SKM-1 treated with dmso at 0.1 percent for 144 hours (cell line): ENCODE measurements around the gene LEFTY2.
"Not testable (repeated sequence)": the region's sequence is repeated elsewhere in the genome, so short reads cannot be mapped to it uniquely, and the experiment has no call there.

Source experiments
- DNase-seq: peaks from one replicate; lab custom pipeline; 2025; ENCODE audit not compliant: unreplicated experiment; lab: John Stamatoyannopoulos, UW

Gene LEFTY2

DNA sequence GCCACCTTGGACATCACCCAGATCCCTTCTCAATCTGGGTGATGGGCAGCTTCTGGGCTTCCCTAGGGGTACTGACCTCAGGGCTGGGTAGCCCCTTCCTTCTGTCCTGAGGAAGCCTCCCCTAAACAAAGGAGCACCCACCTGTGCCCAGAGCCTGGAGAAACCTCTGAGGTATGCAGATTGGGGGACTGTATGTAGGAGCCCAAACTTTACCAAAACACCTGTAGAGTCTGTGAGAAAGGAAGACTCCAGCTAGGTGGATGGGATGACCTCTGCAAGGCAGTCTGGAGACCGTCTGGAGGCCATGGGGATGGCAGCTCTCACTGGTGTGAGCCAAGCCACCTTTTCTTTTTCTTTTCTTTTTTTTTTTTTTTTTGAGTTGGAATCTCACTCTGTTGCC, 13.7 kb upstream of the LEFTY2 start:
- no peak for DNase-seq

DNA sequence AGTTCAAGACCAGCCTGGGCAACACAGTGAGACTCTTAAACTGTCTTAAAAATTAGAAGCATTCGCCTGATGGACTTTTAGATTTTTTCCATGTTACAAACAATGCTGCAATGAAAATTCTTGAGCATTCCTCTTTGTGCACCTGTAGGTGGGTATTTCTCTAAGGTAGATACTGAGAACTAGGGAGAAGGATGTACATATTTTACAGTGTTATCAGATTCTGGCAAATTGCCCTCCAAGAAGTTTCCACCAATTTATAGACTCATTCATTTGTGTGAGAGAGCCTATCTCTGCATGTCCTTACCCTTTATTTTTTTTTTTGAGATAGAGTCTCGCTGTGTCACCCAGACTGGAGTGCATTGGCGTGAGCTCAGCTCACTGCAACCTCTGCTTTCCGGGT, 12.3 kb upstream of the LEFTY2 start:
- DNase-seq: no peak

DNA sequence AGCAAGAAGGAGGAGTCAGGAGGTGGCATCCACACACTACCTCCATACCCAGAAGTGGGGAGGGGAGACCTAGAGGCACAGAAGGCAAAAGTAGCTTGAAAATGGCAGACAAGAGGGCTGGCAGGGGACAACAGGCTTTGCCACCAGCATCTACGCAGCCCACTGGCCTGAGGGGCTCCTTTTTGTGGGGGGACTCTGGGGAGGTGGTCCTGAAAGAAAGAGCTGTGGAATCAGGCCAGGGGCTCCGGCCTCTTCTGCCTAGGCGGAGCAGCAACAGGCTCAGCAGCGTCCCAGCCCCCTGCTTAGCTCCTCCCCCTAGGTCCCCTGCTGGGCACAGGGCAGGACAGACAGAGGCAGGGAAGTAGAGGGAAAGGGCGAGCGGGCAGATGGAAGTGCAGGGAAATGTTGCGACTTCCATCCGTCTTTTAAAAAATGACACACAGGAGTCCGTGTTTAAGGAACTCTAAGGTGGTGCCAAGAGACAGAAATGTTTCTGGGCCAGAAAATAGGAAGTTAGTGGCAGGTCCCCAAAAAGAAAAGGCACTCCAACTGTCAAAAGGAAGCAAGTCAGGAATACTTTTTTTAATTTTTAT, 10.0 kb upstream of the LEFTY2 start:
- DNase-seq: peak; percentile 45

DNA sequence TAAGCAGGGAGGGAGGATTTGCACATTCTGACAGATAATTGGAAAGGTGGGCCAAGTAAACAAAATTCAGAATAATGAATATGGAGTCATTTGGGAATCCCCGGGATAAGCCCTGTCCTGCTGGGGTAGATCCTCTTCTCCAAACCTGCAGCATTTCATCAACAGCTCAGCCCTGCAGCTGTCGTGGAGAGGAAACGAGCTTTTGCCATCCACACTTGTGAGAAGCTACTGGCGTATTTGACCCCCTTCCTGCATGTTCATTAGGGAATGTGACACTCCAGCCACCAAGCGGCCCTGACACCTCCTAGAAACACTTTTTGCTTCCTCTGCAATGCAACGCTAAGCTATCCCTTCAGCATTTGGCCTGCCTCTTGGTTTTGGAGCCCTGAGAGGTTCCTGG, 8.0 kb upstream of the LEFTY2 start:
- no peak for DNase-seq

DNA sequence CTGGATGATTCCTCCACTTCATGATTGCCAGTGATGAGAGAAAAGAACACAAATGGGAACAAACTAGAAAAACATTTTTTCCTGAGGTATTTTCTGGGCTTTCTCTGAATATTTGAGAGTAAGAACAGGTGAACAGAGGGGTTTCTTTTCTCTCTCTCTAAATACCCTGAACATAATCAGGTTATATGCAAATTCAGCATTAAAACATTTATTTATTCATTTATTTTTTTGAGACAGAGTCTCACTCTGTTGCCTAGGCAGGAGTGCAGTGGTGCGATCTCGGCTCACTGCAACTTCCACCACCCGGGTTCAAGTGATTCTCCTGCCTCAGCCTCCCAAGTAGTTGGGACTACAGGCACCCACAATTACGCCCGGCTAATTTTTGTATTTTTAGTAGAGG, 5.8 kb upstream of the LEFTY2 start:
- no peak for DNase-seq

DNA sequence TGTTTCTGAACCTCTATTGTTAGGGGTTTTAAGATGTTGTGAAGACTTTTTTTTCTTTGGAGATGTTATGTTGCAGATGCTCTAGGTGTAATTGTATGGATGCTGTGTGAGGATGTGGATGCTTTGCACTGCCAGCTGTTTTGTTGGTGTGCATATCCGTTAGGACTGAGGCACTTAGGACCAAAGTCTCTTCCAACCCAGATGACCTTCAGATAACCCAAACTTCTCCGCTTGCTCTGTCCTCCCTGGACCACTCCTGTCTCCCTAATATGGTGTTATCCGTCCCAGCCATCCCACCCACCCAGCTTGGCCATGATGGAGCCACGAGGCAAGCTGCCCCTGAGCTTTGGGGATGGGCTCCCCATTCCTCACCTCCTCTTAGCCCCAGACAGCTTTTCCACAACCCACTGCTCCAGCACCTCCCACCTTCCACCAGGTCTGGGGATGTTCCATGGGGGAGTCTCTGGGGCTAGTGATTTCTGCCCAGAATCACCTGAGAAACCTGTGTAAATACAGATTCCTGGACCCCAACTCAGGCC, 5.1 kb upstream of the LEFTY2 start:
- no peak for DNase-seq

DNA sequence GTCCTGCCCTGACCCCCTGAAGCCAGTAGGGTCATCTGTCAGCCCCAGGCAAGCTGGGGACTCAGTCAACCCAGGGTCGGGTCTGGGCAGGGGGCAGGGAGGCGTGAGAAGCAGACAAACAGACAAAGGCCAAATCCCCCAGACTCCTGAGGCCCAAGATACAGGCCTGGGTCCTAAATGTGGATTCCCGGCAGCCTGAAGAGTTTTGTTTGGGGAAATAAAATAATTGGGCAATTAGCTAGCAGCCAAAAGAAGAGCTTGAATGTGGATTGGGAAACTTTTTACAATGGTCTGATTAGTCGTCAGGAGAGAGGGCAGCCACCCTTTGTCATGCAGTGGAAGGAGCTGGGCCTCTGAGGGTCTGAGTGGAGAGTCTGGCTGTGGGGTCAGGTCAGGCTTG, 4.5 kb upstream of the LEFTY2 start:
- no peak for DNase-seq

DNA sequence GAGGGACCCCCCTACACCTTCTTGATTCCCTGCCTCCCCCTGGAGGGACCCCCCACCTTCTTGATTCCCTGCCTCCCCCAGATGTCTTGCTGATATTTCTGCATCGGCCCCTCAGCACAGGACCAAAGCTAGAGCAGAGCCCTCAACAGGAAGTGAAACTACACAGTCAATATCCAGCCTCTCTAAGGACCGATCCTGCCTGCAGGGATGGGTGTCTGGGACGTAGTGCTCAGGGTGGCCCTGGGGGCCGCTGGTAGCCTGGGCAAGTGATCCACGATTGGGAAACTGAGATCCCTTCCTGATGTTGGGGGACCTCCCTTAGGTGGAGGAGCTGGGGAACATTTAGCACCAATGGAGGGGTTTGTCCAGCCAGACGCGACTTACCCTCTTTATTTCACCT, 3.9 kb upstream of the LEFTY2 start:
- peak; percentile 59 for DNase-seq

DNA sequence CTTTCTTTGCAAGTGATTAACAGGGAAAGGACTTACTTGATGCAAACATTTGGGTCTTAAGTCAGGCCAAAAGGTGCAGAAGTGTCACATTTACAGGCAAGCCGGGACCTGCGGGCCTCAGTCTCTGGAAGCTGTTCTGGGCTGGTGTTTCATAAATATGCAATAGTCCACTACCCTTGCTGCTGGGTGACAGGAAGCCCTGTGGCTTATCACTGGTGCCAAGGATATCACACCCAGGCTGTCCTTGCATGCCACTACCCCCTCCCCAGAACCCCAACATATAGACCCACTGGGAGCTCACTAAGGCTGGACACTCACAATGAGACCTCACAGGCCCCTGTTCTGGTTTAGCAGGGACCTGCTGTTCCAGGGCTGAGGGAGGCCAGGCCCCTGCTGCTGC, 3.4 kb upstream of the LEFTY2 start:
- DNase-seq: no peak

DNA sequence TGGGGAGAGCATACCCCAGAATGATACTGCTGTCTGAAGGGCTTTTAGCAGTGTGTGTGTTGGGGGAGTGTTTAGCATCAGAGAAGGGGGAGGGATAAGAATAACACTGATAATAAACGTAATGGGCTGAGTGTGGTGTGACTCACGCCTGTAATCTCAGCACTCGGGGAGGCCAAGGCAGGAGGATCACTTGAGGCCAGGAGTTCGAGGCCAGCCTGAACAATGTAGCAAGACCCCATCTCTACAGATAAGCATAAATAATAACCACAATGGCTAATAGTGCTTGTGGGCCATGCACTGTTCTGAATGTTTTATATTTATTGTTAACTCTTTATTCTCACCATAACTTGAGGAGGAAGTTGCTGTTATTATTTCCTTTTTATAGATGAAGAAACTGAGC, 2.6 kb upstream of the LEFTY2 start:
- no peak for DNase-seq

DNA sequence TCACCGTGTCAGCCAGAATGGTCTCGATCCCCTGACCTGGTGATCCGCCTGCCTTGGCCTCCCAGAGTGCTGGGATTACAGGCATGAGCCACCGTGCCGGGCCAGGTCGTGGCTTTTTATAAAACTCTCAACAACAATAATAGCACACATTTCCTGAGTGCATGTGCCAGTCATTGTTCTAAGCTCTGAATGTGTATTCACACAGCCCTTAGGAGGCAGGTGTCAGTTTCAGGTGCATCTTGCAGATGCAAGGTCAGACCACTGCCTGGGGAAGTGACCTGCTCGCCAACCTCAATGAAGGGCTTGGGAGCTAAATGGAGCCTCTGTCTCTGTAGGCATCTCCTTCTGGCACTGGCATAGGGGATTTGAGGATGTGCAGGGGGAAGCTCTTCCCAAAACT, 1.6 kb upstream of the LEFTY2 start:
- DNase-seq: no peak

DNA sequence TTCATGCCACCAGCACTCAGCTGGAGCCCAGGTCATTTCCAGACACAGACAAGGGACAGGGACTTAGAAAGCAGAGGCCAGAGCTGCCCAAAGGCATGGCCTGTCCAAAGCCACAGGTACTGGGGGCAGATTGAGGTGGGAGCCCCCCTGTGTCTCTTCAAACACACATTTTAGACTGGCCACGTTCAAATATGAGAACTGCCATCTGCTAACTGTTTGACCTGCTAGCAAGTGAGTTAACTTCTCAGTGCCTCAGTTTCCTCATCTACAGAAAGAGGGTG, 862 bp upstream of the LEFTY2 start:
- DNase-seq: no peak

DNA sequence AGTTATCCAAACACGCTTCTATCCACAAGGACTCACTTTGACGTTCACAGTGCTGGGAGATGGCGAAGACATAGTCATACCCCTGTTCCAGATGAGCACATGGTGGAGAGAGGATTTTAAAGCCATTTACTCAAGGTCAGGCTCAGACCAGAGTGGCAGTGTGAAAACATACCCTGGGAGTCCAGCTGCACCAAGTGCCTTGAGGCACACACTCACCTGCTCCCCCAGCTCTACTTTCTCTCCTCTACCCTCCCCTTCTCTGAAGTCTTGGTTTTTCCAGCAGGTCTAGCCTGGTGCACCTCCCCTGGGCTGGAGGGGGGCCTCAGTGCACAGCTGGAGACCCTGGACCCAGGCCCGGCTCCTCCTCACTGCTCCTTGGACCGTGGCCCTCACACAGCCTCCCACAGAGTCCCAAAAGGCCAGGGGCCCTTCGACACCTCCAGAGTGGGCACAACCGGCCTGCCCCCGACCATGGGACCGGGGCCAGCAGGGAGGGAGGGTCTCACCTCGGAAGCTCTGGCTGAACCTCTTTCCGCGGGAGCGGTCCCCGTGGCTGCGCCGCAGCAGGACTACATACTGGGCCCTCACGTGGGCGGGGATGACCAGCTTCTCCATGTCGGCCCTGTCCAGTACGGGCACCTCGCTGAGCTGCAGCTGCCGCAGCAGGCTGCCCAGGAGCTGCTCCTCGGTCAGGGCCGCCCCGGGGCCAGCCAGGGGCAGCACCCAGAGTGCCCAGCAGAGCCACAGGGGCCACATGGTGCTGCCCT, 452 bp downstream of the LEFTY2 start:
- no peak for DNase-seq

DNA sequence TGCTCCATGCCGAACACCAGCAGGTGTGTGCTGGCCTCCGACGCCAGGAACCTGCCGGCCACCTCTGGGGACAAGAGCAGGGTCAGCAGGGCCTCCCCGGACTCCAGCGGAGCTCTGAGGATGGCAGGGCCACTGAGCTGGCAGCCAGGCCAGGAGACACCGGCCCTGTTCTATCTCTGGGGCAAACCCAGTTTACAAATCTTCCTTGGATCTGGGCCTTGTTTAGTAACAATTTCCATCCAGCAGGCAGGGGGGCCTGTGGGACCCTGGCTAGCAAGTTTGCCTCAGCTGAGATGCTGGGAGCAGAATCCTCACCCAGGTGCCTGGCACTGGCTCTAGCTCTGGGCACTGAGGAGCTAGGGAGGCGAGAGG, 1.1 kb downstream of the LEFTY2 start:
- not testable (repeated sequence) for DNase-seq

DNA sequence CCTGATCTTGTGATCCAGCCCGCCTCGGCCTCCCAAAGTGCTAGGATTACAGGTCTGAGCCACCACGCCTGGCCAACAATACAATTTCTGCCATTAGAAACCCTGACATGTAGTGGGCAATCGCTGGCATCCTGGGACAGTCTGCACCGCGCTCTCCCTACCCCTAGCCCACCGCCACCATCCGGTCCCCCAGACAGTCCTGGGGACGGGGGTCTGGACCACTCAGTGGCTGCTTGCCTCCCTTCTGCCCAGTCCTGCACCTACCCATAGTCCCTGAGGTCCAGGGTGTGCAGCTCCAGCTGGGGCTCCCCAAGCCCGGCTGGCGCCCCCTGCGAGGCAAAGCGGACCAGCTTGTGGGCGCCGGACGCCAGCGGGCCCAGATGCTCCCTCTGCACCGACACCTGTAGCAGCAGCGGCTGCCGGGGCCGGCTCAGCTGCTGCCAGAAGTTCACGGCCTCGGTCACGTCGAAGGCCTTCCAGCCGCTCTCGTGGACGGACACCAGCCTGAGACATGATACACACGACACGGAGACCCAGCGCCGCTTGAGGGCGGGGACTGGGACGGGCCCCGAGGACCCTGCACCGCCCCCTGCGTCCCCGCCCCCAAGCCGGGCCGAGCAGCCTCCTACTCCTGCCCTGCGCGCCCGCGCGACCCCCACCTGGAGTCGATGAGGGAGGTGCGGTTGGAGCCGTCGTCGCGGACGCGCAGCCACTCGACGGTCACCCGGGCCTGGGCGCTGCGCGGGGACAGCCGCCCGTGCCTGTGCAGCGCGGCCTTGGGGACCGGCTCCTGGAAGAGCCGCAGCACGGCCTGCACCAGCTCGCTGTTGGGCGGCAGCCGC, 1.7 kb downstream of the LEFTY2 start:
- not testable (repeated sequence) for DNase-seq

DNA sequence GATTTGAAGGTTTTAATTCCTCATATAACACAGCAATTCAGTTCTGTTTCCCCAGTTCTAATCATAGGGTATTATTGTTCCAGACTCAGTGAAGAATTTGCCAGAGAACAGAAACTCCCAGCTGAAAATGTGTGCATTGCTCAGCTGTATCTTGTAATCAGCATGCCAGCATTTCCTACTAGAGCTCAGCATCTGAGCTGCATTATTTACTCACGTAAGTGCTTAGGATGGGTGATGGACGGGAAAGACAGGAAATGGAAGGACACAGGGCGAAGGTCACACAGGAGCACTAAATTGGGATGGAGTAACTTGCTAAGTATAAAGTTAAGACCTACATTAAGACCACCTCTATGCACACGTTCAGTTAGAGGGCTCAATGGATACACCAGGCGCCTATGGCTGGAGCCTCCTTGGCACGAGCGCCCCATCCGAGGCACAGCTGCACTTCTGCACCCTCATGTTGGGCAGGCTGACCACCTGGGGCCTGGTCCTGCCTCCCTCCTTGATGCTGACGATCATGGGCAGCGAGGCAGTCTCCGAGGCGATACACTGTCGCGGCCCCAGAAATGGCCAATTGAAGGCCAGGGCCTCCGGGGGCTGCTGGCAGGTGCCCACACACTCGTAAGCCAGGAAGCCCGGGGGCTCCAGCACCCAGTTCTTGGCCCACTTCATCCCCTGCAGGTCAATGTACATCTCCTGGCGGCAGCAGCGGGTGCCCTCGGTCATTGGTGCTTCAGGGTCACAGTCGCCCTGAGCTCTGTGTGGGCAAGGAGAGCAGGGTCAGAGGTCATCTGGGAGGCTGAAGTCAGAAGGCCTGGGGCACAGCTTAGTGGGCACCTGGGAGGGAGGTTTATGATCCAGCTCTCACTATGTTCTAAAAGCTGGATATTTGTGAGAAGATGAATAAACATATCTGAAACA, 3.7 kb downstream of the LEFTY2 start:
- DNase-seq: no peak

DNA sequence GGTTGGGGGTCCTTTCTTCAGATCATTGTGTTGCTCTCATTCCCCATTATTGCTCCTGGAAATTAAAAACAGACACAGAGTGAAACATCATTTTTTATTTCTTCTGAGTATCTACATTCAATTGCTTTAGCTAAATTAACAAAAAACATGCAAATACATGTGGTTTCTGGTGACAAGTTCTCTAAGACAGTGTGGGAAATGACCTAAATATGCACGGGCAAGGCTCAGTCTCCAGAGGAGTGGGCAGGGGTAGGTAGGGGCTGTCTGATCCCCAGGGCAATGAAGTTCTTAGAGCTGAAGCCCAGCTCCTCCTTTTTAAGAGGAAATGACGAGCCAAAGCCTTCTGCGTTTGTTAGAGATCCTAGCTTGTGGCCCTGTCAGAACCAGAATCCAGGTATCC, 4.5 kb downstream of the LEFTY2 start:
- DNase-seq: no peak

DNA sequence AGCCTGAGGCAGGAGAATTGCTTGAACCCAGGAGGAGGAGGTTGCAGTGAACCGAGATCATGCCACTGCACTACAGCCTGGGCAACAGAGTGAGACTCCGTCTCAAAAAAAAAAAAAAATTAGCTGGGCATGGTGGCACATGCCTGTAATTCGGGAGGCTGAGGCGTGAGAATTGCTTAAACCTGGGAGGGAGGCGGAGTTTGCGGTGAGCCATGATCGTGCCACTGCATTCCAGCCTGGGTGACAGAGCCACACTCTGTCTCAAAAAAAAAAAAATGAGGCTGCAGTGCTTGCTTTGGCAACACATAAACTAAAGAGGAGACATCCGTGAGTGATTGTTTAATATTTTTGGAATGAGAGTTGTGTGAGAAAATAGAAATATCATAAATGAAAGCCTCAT, 4.9 kb downstream of the LEFTY2 start:
- not testable (repeated sequence) for DNase-seq

DNA sequence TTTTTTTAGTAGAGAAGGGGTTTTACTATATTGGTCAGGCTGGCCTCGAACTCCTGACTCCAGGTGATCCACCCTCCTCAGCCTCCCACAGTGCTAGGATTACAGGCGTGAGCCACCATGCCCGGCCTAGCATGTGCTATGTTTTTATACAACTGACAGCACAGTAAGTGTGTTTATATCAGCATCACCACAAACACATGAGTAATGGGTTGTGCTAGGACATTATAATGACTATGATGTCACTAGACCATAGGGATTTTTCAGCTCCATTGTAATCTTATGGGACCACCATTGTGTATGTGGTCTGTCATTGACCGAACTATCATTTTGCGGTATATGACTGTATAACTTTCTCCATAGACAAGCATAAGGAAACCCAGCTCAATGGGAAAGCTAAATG, 6.3 kb downstream of the LEFTY2 start:
- DNase-seq: no peak

DNA sequence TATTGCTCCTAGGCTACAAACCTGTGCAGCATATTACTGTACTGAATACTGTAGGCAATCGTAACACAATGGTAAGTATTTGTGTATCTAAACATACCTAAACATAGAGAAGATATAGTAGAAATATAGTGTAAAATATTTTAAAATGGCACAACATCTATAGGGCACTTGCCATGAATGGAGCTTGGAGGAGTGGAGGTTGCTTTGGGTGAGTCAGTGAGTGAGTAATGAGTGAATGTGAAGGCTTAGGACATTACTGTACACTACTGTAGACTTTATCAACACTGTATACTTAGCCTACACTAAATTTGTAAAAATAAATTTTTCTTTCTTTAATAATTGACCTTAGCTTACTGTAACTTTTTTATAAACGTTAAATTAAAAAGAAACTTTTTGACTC, 7.9 kb downstream of the LEFTY2 start:
- DNase-seq: no peak
